Midbrain (tissue), 1 donor: ENCODE measurements around the gene CEP170B.
"Not testable (repeated sequence)": the region's sequence is repeated elsewhere in the genome, so short reads cannot be mapped to it uniquely, and the experiment has no call there.

Experiments used
- DNase-seq: peaks from one replicate; lab custom pipeline; 2025; lab: John Stamatoyannopoulos, UW

Gene CEP170B

DNA sequence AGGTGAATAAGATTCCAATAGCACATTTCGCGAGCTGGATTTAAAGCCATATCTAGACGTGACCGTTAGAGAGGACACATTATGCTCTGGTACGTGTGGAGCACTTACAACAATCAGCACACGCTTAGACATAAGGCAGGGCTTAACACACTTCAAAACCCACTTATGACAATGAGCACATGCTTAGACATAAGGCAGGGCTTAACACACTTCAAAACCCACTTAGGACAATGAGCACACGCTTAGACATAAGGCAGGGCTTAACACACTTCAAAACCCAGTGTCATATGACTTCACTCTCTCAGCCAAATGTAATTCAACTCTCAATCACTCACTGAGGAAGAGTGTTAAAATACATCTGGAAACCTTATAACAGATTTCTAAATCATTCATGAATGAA, 48.4 kb downstream of the CEP170B start:
- no peak for DNase-seq

DNA sequence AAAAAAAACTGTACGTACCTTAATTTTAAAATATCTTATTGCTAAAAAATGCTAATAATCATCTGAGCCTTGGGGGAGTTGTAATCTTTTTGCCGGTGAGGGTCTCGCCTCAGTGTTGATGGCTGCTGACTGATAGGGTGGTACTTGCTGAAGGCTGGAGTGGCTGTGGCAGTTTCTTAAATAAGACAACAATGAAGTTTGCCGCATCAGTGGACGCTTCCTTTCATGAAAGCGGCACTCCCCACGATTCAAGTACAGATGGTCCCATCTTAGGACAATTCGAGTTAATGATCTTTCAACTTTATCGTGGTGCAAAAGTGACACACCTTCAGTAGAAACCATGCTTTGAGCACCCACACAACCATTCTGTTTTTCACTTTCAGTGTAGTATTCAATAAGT, 52.0 kb downstream of the CEP170B start:
- DNase-seq = no peak

DNA sequence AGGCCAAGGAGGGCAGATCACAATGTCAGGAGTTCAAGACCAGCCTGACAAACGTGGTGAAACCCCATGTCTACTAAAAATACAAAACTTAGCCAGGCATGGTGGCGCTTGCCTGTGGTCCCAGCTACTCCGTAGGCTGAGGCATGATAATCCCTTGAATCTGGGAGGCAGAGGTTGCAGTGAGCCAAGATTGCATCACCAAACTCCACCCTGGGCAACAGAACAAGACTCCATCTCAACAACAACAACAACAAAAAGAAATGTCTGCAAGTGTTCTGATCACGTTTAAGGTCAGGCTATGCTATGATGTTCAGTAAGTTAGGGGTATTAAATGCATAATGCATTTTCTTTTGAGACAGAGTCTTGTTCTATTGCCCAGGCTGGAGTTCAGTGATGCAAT, 52.9 kb downstream of the CEP170B start:
- no peak for DNase-seq

DNA sequence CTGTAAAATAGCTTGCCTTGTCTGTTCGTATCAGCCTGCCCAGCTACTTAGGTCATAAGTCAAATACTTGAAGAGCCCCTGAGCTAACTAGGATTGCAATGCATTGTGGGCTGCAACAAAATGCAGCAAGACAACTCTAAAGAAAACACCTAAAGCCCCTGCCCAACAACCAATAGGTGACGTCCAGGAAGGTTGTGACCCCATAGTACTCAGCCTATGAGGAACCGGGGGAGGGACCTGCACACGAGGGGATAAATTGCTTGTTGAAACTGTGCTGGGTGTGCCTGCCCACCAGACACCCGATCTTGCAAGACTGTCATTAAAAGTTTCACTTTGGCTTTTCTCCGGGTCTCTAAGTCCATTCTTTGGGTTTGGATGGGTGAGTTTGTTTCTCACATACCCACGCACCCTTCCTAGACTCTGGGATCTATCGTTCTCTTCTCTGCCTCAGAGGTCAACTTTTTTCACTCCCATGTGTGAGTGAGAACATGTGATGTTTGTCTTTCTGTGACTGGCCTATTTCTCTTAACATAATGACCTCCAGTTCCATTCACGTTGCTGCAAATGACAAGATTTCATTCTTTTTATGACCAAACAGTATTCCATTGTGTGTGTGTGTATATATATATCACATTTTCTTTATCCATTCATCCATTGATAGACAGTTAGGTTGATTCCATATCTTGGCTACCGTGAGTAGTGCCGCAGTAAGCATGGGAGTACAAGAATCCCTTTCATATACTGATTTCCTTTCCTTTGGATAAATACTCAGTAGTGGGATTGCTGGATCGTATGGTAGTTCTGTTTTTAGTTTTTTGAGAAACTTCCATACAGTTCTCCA, 54.3 kb downstream of the CEP170B start:
- DNase-seq = not testable (repeated sequence)

DNA sequence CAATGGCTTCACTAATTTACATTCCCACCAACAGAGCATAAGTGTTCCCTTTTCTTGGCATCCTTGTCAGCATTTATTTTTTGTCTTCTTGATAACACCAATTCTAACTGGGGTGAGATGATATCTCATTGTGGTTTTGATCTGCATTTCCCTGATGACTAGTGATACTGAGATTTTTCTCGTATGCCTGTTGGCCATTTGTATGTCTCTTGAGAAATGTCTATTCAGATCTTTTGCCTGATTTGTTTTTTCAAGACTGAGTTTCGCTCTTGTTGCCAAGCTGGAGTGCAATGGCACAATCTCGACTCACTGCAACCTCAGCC, 54.9 kb downstream of the CEP170B start:
- no peak for DNase-seq

DNA sequence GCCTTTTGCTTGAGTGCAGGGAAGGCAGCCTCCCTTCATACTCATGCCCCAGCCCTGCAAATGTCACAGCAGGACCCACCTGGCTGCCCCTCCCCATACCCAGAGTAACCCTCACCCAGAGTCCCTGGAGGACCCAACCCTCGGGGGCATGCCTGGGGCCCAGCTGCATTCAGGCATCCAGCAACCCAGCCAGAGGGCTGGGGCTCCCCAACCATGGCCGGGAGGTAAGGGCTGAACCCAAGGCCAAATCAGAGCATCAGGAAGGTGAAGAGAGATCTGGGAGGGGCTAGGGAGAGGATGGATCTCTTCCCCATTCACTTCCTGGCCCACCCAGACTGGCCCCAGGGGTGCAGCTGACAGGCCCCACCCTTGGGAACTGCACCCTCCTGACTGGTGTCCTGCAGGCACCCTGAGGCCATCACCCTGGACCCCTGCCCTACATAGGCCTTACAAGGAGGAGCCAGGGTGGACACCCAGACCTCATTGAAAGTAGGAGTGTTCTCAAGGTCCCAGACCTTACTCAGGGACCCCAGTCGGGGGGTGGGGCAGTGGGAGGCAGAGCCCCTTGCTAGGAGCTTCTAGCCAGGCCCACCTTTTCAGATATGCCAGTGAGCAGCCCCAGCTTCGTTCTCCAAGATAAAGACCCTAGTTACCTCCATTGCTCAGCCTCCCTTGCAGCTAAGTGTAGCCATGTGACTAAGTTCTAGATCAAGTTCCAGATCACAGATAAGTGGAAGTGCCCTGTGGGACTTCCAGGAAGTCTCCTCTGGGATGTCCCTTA, 58.8 kb downstream of the CEP170B start:
- DNase-seq = no peak

DNA sequence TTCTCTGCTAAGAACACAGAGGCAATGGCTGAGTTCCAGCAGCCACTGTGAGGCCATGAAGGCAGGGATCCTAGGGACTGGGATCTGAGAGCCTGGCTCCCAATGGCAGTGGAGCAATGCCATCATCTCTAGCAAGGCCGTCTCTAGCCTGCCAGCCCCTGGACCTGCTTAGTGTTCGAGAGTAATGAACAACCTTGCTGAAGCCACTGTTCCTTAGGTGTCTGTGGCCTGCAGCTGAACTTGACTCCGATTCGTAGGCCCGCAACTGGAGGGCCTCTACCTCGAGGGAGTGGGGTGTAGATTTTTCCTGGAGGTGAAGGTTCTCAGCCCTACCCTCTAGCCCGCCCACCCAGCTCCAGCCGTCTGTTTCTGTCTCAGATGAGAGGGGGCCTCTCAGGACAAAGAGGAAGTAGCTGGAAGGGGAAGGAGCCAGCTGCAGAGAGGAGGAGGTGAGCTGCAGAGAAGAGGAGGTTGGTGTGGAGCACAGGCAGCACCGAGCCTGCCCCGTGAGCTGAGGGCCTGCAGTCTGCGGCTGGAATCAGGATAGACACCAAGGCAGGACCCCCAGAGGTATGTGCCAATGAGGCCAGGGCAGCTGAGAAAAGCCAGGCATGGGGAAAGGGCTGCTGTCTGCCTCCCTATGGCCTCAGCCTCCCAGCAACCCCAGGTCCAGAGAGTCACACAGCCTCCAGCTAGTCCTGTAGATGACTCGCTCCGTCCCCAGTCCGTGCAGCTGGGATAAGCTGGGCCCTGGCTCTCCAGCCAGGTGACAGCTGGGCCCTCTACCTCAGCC, 59.5 kb downstream of the CEP170B start, which contains the start of gene PLD4:
PLD4 (plus strand) TSS at position 459 of the 793 bp plus-strand sequence. CDS start 2,262 bp downstream, outside the sequence.
- peak; percentile 17 for DNase-seq

DNA sequence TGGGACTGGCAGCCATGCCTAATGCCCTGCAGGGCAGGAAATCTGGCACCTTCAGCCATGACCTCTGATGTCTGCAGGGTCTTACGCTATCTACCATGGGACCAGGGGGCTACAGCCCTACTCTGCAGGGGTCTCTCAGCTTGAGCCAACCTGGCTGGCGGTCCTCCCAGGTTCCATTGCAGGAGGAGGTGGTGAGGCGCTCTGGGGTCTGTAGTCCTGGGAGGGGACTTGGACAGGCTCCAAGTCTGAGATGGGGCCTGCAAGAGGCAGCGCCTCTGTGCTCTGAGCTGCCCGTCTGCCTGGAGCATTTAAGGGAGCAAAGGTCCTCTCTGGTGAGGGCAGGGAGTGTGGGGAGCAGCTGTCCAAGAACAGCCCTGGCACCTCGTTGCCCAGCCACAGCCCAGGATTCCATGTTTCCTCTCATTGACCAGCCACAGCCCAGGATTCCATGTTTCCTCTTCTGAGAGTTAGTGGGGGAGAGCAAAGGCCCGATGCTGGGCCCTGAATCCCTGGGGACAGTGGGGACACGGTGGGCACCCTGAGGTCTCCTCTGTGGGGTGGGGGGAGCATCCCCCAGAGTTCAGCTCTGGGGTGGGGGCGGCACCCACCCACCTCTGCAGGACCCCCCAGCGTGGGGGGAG, 60.3 kb downstream of the CEP170B start:
- no peak for DNase-seq

DNA sequence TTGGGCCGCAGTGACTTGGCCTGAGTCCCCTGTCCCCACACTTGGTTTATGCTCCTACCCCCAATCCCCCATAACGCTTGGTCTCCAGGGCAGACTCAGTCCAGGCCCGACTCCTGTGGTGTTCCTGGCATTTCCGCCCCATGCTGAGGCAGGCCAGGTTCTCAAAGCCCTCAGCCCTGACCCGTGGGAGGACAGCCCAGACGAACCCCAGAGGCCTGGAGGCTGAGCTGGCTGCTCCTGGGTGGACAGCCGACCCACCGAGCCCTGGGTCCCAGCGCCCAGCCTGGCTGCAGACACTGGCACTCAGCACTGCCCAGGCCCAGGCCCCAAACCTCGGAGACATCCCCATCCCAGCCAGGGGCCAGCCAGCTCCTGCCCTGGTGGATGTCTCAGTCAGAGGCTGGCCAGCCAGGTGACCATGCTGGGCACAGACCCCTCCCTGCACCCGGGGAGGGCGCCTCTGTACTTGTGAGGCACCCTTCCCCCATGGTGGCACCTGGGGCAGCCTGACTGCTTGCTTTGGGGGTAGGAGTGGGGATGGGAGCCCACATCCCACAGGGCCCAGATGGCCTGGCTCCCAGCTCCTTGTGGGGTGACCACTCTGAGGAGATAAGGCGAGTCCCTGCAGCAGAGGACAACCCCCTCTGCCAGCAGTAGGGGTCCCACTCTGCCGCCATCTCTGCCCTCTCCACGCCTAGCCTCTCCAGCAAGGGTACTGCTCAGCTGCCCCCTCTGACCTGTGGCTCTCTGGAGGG, 61.0 kb downstream of the CEP170B start:
- no peak for DNase-seq

DNA sequence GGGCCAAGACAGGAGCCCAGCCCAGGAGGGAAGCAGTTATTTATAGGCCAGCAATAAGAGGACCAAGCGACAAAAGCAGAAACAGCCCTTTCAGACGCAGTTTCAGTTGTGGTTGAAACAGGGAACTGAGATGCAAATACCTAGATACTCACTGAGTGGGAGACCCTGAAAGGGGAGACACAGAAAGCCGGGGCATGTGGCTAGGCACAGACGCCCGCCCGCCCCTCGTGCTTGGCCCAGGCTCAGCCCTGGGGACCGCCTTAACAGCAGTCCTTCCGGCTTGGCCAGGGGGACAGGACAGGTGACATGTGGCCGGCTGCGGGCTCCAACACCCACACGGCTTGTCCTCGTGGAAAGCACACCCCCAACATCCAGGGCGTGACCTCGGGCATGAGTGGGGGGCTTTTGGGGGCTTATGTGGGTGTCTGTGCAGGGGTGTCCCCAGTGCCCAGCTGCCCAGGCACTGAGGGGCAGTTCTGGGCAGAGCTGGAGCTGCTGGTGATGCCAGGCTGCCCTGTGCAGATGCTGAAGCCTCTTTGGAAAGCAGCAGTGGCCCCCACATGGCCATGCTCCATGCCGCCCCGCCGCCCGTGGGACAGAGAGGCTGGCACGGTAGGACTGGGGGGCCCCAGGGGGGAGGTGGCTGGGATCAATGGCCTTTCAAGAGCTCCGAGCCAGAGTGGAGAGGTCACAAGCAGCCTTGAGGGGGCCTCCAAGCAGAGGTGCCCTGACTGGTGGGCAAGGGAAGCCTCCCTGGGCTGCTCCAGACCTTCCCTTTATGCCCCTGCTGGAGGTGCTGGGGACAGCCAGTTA, 61.8 kb downstream of the CEP170B start:
- peak; percentile 4 for DNase-seq

DNA sequence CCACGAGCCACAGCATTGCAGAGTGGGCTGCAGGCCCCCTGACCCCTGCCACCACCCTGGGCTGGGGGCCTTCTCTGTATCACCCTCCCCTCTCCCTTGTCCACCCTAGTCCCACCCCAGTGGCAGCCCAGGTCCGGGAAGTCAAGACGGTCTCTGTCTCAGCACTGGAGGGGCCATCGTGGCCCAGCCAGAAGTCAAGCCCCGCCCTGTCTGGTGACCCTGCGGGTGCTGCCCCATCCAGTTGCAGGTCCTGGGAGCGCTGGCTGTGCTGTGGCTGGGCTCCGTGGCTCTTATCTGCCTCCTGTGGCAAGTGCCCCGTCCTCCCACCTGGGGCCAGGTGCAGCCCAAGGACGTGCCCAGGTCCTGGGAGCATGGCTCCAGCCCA, 62.4 kb downstream of the CEP170B start:
- DNase-seq = no peak

DNA sequence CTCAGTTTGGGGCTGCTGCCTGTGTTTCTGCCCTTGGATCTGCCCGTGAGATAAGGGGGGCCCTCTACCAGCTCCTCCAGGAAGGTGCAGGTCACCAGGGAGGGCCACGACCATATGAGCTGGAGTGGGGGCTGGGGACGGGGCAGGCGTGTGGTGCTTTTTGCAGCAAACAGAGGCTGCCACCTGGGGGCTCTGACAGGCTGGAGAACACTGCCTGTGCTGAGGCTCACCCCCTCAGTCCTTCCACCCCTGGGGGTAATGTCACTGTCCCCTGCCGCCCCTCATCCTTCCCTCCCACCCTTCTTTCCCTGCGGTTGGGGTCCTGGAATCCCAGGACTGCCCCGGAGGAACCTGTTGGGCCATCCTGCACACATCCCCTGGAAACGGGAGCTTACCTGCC, 62.8 kb downstream of the CEP170B start:
- no peak for DNase-seq

DNA sequence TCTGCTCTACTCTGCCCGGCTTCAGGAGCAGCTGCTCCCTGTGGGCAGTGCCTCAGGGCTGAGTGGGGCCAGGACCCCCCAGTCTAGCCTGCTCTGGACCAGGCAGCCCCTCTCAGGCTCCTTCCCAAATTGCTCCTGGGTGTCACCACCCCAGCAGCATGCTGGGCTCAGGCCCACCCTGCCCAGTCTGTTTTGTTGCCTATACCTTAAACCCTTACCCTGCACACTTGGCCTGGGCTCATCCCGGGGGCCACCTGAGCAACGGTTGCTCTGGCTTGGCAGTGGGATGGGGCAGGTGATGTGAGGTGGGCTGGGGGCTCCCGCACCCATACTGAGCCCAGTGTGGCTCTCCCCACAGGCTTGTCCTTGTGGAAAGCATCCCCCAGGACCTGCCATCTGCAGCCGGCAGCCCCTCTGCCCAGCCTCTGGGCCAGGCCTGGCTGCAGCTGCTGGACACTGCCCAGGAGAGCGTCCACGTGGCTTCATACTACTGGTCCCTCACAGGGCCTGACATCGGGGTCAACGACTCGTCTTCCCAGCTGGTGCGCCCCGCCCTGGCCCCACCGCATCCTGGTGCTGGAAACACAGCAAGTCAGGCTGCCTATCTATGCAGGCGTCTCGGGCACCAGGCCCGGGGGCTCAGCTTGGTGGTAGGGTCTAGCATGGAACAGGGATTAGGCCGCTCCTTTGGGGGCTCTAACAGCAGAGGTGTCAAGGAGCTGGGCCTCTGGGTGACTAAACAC, 63.5 kb downstream of the CEP170B start:
- DNase-seq = no peak

DNA sequence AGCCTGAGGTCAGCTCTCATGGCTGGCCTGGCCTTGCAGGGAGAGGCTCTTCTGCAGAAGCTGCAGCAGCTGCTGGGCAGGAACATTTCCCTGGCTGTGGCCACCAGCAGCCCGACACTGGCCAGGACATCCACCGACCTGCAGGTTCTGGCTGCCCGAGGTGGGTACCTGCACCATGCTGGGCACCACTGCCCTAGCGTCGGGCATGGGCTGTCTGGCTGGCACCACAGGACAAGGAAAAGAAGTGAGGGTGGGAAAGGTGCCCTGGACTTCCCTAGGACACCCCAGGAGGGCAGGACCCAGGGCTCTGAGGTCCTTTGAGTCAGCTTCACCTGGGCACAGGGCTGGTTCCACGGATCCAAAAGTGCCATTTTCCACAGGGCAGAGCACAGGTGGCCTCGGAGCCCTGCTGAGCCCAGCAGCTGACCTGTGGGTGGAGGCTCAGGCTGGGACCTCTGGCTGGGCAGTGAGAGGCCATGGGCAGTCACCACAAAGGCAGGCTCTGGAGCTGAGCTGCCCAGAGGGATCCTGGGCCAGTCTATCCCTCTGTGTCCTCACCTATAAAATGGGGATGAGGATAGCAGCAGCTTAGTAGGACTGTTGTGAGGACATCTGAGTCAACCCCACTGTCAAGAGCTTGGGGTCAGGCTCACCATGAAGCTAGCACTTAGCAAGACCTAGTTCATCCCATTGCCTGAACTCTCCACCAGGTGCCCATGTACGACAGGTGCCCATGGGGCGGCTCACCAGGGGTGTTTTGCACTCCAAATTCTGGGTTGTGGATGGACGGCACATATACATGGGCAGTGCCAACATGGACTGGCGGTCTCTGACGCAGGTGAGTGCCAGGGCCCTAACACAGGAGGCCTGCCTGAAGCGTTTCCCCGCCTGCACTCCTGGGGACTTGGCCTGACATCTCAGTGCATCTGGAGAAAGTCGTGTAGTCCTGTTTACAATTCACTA, 64.5 kb downstream of the CEP170B start:
- DNase-seq = no peak

DNA sequence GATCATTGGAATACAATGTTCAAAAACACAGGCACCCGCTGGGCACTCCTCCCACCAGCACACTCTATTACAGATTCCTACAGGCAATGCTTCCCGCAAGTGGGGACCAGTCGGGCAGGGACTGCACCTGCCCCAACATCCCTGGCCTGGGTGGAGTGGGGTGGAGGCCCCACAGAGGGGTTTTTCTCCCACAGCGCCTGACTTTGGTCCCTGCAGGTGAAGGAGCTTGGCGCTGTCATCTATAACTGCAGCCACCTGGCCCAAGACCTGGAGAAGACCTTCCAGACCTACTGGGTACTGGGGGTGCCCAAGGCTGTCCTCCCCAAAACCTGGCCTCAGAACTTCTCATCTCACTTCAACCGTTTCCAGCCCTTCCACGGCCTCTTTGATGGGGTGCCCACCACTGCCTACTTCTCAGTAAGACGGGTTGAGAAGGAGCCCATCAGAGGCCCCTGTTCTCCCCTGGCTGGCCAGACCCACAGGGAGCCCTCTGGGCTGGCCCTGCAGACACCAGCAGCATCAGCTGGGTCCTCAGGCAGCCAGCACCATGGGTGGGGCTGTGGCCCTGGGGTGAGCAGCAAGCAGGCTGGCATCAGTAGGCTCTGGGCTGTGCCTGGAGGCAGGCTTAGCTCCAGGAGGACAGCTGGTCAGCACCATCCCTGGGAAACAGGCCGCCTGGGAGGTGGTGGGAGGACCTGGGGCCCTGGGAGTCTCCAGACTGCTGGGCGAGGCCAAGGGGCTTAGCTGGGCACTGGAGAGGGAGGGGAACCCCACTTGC, 65.6 kb downstream of the CEP170B start:
- DNase-seq = no peak

DNA sequence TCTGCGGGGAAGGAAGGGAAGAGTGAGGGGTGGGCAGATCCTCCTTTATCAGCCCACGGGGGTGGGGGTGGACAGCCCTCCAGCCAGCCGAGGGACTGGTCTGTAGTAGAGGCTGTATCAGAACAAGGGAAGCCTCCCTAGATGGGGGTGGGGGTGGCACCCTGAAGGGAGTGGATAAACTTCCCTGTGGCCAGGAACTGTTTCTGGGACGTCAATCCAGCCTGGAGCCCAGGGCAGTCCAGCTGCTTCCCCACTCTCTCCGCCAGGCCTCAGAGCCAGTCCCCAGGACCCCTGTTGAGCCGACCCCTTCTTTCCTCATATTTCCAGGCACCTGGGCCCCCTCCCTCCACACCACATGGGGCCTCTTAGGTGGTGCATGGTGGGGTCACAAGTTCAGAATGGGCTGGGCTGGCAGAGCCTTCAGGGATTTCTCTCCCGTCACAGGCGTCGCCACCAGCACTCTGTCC, 66.3 kb downstream of the CEP170B start:
- no peak for DNase-seq
